HepG2 (cell line): ENCODE data around the gene SERPINB10. TPM values are rescaled to one million over a fixed set of nuclear protein-coding genes. Genes with fewer than 3 reads are reported as not detected.

Experiments used
- BHLHE40 ChIP-seq: IDR thresholded peaks from 2 replicates; pipeline ENCODE4 v1.6.1; 2011; ENCODE audit warnings: low read length, improper control_type of control experiment
- FOXO1 ChIP-seq: sonication (generic); formaldehyde crosslinking; IDR thresholded peaks from 2 replicates; pipeline ENCODE4 v1.4.0; 2020; ENCODE audit warnings: missing genetic modification reagents
- GFI1 ChIP-seq: sonication (generic); formaldehyde crosslinking; IDR thresholded peaks from 2 replicates; pipeline ENCODE4 v1.5.0; 2020; ENCODE audit warnings: missing genetic modification reagents, mild to moderate bottlenecking, borderline replicate concordance
- HOXA9 ChIP-seq: sonication (generic); formaldehyde crosslinking; IDR thresholded peaks from 2 replicates; pipeline ENCODE4 v1.8.1; 2022; ENCODE audit warnings: missing genetic modification reagents, mild to moderate bottlenecking, moderate library complexity, borderline replicate concordance
- MAFF ChIP-seq: IDR thresholded peaks from 2 replicates; pipeline ENCODE4 v1.6.1; 2011; ENCODE audit warnings: low read depth, low read length, improper control_type of control experiment
- POLR2A ChIP-seq, 2 experiments: IDR thresholded peaks; 2 replicates each; pipeline ENCODE4 v1.6.1; 2011; ENCODE audit warnings: low read depth in 2 of 2, low read length in 2 of 2, mild to moderate bottlenecking in 1 of 2, moderate library complexity in 1 of 2; ENCODE audit not compliant: insufficient read depth in 1 of 2
- RCOR2 ChIP-seq: IDR thresholded peaks from 2 replicates; pipeline ENCODE4 v1.6.1; 2016; ENCODE audit warnings: missing biosample characterization, missing genetic modification reagents
- RELA ChIP-seq: sonication (generic); formaldehyde crosslinking; IDR thresholded peaks from 2 replicates; pipeline ENCODE4 v1.4.0; 2020; ENCODE audit warnings: missing genetic modification reagents
- RORA ChIP-seq: sonication (generic); formaldehyde crosslinking; IDR thresholded peaks from 2 replicates; pipeline ENCODE4 v1.5.0; 2020; ENCODE audit warnings: mild to moderate bottlenecking, missing genetic modification reagents, moderate library complexity
- SIX1 ChIP-seq: sonication (generic); formaldehyde crosslinking; IDR thresholded peaks from 2 replicates; pipeline ENCODE4 v1.4.0; 2020; ENCODE audit warnings: missing genetic modification reagents, borderline replicate concordance
- SMC3 ChIP-seq: IDR thresholded peaks from 2 replicates; pipeline ENCODE4 v1.6.1; 2011; ENCODE audit warnings: low read length, improper control_type of control experiment
- SOX5 ChIP-seq: IDR thresholded peaks from 2 replicates; pipeline ENCODE4 v1.6.1; 2016; ENCODE audit warnings: borderline replicate concordance
- SP4 ChIP-seq: sonication (generic); formaldehyde crosslinking; IDR thresholded peaks from 2 replicates; pipeline ENCODE4 v1.8.1; 2023; ENCODE audit warnings: mild to moderate bottlenecking, missing genetic modification reagents
- THYN1 ChIP-seq: sonication (generic); formaldehyde crosslinking; IDR thresholded peaks from 2 replicates; pipeline ENCODE4 v1.8.1; 2023; ENCODE audit warnings: low read depth, mild to moderate bottlenecking, moderate library complexity, missing genetic modification reagents, borderline replicate concordance
- ZBTB26 ChIP-seq: IDR thresholded peaks from 2 replicates; pipeline ENCODE4 v1.6.1; 2016; ENCODE audit warnings: missing compliant biosample characterization, missing genetic modification reagents, borderline replicate concordance
- ZNF496 ChIP-seq: sonication (generic); formaldehyde crosslinking; IDR thresholded peaks from 2 replicates; pipeline ENCODE4 v1.8.1; 2023; ENCODE audit warnings: mild to moderate bottlenecking, moderate library complexity, missing genetic modification reagents; ENCODE audit not compliant: insufficient replicate concordance
- ZNF552 ChIP-seq: sonication (generic); formaldehyde crosslinking; IDR thresholded peaks from 2 replicates; pipeline ENCODE4 v1.9.0; 2022; ENCODE audit warnings: missing genetic modification reagents, mild to moderate bottlenecking, borderline replicate concordance
- ZSCAN12 ChIP-seq: sonication (generic); formaldehyde crosslinking; IDR thresholded peaks from 2 replicates; pipeline ENCODE4 v1.9.0; 2021; ENCODE audit warnings: mild to moderate bottlenecking, missing genetic modification reagents
- polyA plus RNA-seq, 8 experiments: library from polyadenylated mRNA; depleted of rRNA in 3 of 8; stranded (reverse) in 7 of 8; unstranded in 1 of 8; fragments of >200 nt; fragmentation: Illumina TruSeq in 4 of 8; extraction: Trizol in 4 of 8; gene quantifications; 2 replicates each; pipeline versions ENCODE4 v1.2.1 to v1.2.3, GENCODE V29; 2011 to 2016; ENCODE audit warnings: low read depth in 4 of 8, missing spikeins in 1 of 8, mixed read lengths in 1 of 8; ENCODE audit not compliant: insufficient read depth in 1 of 8
- total RNA-seq, 5 experiments: library from RNA; depleted of rRNA; stranded (reverse); fragments of >200 nt; fragmentation: Illumina TruSeq; extraction: Trizol; gene quantifications; 2 replicates each; pipeline ENCODE4 v1.2.3, GENCODE V29; 2016; ENCODE audit warnings: low read depth in 1 of 5
- TF ChIP-seq, protein P1 (sequence below): sonication (generic); formaldehyde crosslinking; IDR thresholded peaks from 2 replicates; pipeline ENCODE4 v1.5.0; 2020; ENCODE audit warnings: mild to moderate bottlenecking, missing genetic modification reagents
- TF ChIP-seq, protein P2 (sequence below): sonication (generic); formaldehyde crosslinking; IDR thresholded peaks from 2 replicates; pipeline ENCODE4 v1.4.0; 2020; ENCODE audit warnings: missing genetic modification reagents, mild to moderate bottlenecking, borderline replicate concordance
- TF ChIP-seq, protein P3 (sequence below): sonication (generic); formaldehyde crosslinking; IDR thresholded peaks from 2 replicates; pipeline ENCODE4 v1.5.0; 2020; ENCODE audit warnings: mild to moderate bottlenecking, missing genetic modification reagents

The SERPINB10 gene
- total and polyA plus RNA-seq, 2 of the 13 experiments (the other 11 are each of a cell fraction or from before 2014, with no cell fraction given) = not detected

GRCh38 chr18:63969942-63970808, 62.4 kb downstream of the SERPINB10 start, which contains the start of gene SERPINB8 (continued):
- TF ChIP-seq SIX1 (CRISPR knock-in tag) = no peak
- TF ChIP-seq SOX5 (CRISPR knock-in tag) = no peak
- TF ChIP-seq, protein P1, sequence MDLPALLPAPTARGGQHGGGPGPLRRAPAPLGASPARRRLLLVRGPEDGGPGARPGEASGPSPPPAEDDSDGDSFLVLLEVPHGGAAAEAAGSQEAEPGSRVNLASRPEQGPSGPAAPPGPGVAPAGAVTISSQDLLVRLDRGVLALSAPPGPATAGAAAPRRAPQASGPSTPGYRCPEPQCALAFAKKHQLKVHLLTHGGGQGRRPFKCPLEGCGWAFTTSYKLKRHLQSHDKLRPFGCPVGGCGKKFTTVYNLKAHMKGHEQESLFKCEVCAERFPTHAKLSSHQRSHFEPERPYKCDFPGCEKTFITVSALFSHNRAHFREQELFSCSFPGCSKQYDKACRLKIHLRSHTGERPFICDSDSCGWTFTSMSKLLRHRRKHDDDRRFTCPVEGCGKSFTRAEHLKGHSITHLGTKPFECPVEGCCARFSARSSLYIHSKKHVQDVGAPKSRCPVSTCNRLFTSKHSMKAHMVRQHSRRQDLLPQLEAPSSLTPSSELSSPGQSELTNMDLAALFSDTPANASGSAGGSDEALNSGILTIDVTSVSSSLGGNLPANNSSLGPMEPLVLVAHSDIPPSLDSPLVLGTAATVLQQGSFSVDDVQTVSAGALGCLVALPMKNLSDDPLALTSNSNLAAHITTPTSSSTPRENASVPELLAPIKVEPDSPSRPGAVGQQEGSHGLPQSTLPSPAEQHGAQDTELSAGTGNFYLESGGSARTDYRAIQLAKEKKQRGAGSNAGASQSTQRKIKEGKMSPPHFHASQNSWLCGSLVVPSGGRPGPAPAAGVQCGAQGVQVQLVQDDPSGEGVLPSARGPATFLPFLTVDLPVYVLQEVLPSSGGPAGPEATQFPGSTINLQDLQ (CRISPR knock-in tag) = no peak; the same call in 1 of the 2 replicates
- TF ChIP-seq RCOR2 (CRISPR knock-in tag) = no peak
- no peak for TF ChIP-seq BHLHE40
- TF ChIP-seq MAFF = no peak
- TF ChIP-seq GFI1 (CRISPR knock-in tag) = peak; percentile 72; the same call in 1 of the 2 replicates
- TF ChIP-seq ZBTB26 (CRISPR knock-in tag) = no peak; the same call in 1 of the 2 replicates
- TF ChIP-seq ZNF552 (CRISPR knock-in tag) = no peak
- TF ChIP-seq ZSCAN12 = 0 out of 2 replicates have a peak, but pooled peaks have one; percentile 40
- peak; percentile 25; the same call in 1 of the 2 replicates for TF ChIP-seq SP4
- TF ChIP-seq HOXA9 (CRISPR knock-in tag) = no peak
- TF ChIP-seq, protein P2, sequence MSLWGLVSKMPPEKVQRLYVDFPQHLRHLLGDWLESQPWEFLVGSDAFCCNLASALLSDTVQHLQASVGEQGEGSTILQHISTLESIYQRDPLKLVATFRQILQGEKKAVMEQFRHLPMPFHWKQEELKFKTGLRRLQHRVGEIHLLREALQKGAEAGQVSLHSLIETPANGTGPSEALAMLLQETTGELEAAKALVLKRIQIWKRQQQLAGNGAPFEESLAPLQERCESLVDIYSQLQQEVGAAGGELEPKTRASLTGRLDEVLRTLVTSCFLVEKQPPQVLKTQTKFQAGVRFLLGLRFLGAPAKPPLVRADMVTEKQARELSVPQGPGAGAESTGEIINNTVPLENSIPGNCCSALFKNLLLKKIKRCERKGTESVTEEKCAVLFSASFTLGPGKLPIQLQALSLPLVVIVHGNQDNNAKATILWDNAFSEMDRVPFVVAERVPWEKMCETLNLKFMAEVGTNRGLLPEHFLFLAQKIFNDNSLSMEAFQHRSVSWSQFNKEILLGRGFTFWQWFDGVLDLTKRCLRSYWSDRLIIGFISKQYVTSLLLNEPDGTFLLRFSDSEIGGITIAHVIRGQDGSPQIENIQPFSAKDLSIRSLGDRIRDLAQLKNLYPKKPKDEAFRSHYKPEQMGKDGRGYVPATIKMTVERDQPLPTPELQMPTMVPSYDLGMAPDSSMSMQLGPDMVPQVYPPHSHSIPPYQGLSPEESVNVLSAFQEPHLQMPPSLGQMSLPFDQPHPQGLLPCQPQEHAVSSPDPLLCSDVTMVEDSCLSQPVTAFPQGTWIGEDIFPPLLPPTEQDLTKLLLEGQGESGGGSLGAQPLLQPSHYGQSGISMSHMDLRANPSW (CRISPR knock-in tag) = no peak
- no peak for TF ChIP-seq THYN1 (CRISPR knock-in tag)
- no peak for TF ChIP-seq RORA (CRISPR knock-in tag)
- no peak for TF ChIP-seq SMC3
- TF ChIP-seq RELA = no peak
- TF ChIP-seq FOXO1 (CRISPR knock-in tag) = no peak
- peak; percentile 55 to 57 for TF ChIP-seq POLR2A (IDR thresholded peaks at IDR 0.05; ENCODE audit: insufficient read depth in 1 of 2, low read depth in 2 of 2, low read length in 2 of 2)
- TF ChIP-seq, protein P3, sequence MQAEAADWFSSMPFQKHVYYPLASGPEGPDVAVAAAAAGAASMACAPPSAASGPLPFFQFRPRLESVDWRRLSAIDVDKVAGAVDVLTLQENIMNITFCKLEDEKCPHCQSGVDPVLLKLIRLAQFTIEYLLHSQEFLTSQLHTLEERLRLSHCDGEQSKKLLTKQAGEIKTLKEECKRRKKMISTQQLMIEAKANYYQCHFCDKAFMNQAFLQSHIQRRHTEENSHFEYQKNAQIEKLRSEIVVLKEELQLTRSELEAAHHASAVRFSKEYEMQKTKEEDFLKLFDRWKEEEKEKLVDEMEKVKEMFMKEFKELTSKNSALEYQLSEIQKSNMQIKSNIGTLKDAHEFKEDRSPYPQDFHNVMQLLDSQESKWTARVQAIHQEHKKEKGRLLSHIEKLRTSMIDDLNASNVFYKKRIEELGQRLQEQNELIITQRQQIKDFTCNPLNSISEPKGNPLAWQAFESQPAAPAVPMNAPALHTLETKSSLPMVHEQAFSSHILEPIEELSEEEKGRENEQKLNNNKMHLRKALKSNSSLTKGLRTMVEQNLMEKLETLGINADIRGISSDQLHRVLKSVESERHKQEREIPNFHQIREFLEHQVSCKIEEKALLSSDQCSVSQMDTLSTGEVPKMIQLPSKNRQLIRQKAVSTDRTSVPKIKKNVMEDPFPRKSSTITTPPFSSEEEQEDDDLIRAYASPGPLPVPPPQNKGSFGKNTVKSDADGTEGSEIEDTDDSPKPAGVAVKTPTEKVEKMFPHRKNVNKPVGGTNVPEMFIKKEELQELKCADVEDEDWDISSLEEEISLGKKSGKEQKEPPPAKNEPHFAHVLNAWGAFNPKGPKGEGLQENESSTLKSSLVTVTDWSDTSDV (CRISPR knock-in tag) = no peak
- TF ChIP-seq ZNF496 = no peak
